T-helper 22 cell (primary cell): ENCODE results near the gene CXCL17.

ENCODE experiments used
- DNase-seq: peaks from one replicate; pipeline ENCODE4 v3.0.0-alpha.2; 2020; ENCODE audit warnings: low read depth

The CXCL17 gene

DNA sequence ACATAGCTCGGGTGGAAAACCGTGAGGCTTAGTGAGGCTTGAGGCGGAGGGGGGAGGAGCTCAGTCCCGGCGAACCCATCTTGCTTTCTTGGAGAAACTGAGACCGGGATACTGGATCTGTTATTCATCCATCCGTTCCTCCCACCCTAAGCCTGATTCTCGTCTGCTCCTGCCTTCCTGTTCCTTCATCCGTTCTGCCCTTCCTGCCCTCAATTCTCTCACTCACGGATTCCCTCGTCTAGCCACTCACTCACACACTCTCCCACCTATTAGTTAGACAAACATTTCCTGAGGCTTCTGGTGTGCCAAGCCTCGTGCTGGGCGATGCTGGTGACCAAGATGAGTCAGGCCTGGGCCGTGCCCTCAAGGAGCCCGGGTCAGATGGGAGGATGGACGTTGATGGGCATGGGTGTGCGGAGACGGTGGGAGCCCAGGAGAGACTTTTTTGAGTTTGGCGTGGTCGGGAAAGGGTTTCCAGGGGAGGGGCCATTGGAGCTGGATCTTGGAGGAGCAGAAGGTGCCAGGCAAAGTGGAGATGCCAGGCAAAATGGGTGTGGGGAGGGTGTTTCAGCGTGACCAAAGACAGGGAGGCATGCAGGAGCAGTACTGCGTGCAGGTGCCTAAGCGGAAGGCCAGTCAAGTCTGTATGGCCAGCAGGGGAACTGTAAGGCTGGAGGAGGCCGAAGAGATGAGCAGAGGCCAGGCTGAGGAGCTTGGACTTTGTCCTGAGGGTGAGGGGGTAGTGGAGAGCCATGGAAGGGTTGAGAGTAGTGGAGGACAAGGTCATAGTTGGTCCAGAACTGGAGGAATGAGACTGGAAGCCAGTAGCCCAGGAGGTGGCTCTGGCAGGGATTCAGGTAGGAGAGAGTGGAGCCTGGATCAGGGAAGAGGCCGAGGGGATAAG is 45.2 kb downstream of the CXCL17 start:
- DNase-seq = no peak

DNA sequence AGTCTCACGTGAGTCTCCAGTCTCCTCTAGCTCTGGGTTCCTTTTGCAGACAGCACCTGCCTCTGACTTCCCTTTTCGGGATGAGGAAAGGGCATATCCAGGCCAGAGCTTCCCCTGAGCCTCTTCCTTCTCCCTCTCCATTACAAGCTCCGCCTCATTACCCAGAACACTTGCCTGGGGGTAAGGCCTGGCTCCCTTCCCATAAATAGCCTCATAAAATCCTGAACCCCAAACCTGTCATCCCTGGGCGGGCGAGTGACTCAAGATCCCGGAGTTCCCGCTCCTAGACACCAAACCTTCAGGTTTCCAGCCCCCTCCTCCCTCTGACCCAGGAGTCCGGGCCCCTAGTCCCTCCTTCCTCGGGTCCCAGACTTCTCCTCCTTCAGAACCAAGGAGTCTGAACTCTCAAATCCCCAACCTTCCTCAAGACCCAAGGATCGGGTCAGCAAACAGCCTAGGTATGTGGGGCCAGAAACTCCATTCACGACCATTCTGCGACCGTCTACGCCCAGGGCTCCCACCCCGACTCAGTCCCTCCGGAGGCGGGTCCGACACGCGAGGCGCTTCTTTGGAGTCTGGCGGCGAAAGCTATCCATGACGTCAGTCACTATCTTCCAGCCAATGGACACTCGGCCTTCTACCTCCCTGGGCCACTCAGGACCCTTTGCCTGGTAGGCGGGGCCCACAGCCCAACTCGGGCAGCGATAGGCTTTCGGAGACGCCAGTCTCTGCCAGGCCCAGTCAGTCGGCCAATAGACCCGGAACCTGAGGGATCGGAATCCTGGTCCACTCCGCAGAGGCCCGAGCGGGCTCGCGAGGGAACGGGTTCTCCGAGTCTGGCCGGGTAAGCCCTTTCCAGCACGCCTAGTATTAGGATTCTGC is 46.1 kb downstream of the CXCL17 start:
- DNase-seq = peak; percentile 84

DNA sequence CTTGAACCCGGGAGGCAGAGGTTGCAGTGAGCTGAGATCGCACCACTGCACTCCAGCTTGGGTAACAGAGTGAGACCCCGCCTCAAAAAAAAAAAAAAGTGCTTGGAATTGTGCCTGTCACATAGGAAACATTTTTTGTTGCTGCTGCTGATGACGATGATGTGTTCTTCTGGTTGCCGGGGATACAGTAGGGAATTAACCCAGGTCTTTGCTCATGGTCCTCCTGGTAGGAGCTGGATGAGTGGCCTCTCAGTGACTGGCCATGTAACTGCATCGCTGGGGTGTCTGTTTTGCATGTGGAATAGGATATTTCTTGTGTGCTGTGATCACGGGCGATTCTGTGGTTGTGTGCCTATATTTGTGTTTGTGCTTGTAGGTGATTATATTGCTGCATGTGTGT is 48.0 kb downstream of the CXCL17 start:
- no peak for DNase-seq

DNA sequence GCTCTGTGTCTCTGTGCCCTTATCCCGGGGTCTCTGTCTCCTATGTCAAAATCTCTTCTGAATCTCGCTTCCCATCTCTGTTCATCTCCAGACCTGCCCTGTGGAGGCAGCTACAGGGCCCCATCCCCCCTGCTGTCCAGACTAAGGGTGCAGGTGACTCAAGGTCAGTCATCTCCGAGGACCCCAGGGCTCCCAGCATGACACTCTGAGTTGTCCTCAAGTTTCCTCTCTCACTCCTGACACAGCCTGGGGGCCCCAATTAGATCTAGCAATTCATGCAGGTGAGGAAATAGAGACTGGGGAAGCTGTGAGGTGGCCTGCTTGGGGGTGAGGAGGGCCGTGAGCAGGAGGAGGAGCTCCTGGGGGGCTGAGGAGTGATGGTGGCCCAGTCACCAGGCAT is 50.6 kb downstream of the CXCL17 start:
- no peak for DNase-seq

DNA sequence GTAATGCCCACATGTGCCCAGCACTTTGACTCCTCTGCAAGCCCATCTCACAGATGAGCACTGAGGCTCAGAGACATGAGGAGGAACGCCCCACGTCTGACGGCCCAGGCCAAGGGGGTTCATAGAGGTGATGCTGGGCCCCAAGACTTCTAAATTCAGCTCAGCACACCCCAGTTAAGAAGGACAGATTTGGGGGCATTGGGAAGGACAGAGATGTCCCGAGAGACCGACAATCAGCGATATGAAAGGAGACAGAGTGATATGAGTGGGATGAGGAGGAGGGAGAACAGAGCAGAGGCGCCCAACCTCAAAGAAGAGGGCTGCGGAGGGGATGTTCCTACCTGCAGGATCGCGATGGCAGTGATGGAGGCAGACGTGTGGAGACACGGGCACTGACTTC is 52.8 kb downstream of the CXCL17 start, which contains the start of gene CNFN:
Gene CNFN (minus strand): TSS at position 399 of the 400 bp plus-strand sequence. CDS start 1,260 bp downstream, outside the sequence.
- no peak for DNase-seq

DNA sequence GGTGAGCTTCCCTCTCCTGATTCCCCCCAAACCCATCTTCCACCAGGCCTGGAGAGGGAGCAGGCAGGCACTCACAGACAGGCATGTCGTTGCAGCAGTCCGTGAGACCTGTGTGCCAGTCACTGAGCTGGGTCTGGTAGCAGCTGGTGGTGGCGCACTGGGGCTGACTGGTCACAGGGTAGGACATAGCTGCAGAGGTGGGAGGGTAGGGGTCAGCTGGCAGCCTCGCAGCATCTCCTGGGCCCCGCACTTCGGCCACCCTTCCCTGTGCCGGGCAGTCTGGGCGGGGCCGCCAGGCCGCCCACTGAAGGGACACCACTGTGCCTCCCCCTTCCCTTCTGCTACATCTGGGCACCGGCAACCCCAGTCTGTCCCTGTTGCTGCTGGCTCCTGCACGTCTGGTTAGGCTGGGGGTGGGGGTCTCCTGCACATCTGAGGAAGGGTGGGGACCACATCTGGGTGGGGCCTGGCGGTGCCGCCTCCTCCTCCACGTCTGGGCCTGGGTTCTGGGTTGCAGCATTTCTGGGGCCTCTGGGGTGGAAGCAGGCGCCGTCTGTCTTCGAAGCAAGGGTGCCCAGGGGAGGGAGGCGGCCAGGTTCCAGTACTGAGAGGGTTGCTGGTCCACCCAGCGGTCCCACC is 53.8 kb downstream of the CXCL17 start:
- no peak for DNase-seq

DNA sequence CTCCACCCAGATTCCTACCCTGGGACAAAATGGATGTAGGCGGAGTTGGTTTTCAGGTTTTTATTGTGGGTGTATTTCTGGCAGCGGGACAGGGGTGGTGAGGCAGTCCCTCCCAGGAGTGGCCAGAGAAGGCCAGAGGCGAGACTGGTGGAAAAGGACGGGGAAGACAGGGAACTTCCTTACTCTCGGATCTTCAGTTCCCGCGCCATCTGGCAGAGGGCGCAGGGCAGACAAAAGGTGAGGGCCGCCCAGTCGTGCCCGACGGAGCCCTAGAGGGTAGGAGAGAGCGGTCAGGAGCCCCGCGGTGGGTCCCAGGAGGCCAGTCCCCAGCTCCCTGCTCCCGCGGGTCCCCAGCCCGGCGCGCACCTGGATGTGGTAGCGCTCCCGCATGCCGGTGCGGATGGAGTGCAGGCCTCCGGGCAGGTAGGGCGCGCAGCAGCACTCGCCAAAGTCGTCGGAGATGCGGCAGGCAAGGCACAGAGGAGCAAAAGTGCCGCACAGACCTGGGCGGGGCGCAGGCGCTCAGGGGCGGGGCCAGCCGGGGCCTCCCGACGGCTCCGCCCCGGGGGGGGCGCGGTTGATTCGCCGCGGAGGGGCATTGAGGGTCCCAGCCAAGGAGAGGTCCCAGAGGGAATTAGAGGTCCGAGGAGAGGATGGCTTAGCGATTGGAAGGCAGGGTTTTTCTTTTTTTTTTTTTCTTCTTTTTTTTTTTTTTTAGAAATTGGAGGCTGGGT is 55.6 kb downstream of the CXCL17 start:
- peak; percentile 26 for DNase-seq

DNA sequence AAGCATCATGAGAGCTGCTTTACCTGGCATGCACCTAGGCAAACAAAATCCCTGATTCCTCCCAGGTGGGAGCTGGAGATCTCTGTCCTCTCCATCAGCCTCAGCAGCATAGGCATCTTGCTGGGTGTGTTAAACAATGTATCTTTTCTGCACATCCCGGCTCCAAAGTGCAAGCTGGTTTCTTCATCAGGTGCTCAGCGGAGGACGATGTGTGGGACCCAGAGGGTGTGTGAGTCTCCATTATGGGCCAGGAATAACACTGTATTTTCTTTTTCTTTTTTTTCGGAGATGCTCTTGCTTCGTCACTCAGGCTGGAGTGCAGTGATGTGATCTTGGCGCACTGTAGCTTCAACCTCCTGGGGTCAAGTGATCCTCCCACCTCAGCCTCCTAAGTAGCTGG is 62.6 kb downstream of the CXCL17 start:
- DNase-seq = no peak
